HCT116 (cell line): Measurements from ENCODE around the gene GIT2.

Source experiments
- ATF3 ChIP-seq: IDR thresholded peaks from 2 replicates; pipeline ENCODE4 v1.6.1; 2012
- CEBPB ChIP-seq: IDR thresholded peaks from 2 replicates; pipeline ENCODE4 v1.6.1; 2012; ENCODE audit warnings: low read depth
- CTCF ChIP-seq, 3 experiments: fragments of 200-600 bp in 1 of 3; sonication (generic) in 1 of 3; IDR thresholded peaks in 2 of 3; conservative IDR thresholded peaks in 1 of 3; 2 replicates each; pipeline ENCODE4 v1.5.1; 2012 to 2017; ENCODE audit warnings: low read depth in 2 of 3, low read length in 2 of 3, antibody characterized with exemption in 1 of 3, borderline replicate concordance in 1 of 3, control low read depth in 1 of 3, mild to moderate bottlenecking in 1 of 3, mixed read lengths in 1 of 3, mixed run types in 1 of 3, moderate library complexity in 1 of 3; ENCODE audit not compliant: insufficient read depth in 1 of 3
- EZH2 ChIP-seq: fragments of 200-600 bp; sonication (generic); IDR thresholded peaks from 2 replicates; pipeline ENCODE4 v1.6.1; 2017; ENCODE audit warnings: antibody characterized with exemption, mixed run types
- EZH2phosphoT487 ChIP-seq: fragments of 200-600 bp; IDR thresholded peaks from 2 replicates; pipeline ENCODE4 v1.6.1; 2018; ENCODE audit warnings: antibody characterized with exemption, borderline replicate concordance
- JUND ChIP-seq: IDR thresholded peaks from 2 replicates; pipeline ENCODE4 v1.6.1; 2012
- POLR2A ChIP-seq: IDR thresholded peaks from 2 replicates; pipeline ENCODE4 v1.7.0; 2011; ENCODE audit warnings: borderline replicate concordance; ENCODE audit not compliant: insufficient read depth, insufficient read length; ENCODE audit errors: extremely low read depth
- POLR2AphosphoS5 ChIP-seq: IDR thresholded peaks from 2 replicates; pipeline ENCODE4 v1.6.1; 2011; ENCODE audit warnings: mild to moderate bottlenecking, low read depth, low read length, moderate library complexity
- RAD21 ChIP-seq: IDR thresholded peaks from 2 replicates; pipeline ENCODE4 v1.6.1; 2012; ENCODE audit warnings: low read depth, mild to moderate bottlenecking
- REST ChIP-seq: IDR thresholded peaks from 2 replicates; pipeline ENCODE4 v1.6.1; 2012; ENCODE audit warnings: low read depth
- TCF7L2 ChIP-seq: IDR thresholded peaks from 2 replicates; pipeline ENCODE4 v1.7.0; 2011; ENCODE audit warnings: borderline replicate concordance, inconsistent platforms; ENCODE audit not compliant: insufficient read depth, insufficient read length; ENCODE audit errors: extremely low read depth
- YY1 ChIP-seq: IDR thresholded peaks from 2 replicates; pipeline ENCODE4 v1.6.1; 2011; ENCODE audit warnings: low read length, low read depth, moderate library complexity, mild to moderate bottlenecking; ENCODE audit not compliant: insufficient replicate concordance; ENCODE audit errors: extremely low read depth
- ZBTB33 ChIP-seq: IDR thresholded peaks from 2 replicates; pipeline ENCODE4 v1.6.1; 2011; ENCODE audit warnings: mild to moderate bottlenecking, low read length, moderate library complexity; ENCODE audit not compliant: insufficient replicate concordance; ENCODE audit errors: extremely low read depth
- ZNF274 ChIP-seq: fragments of 200-500 bp; sonication (Bioruptor generic); IDR thresholded peaks from 2 replicates; pipeline ENCODE4 v1.6.1; 2014; ENCODE audit warnings: mild to moderate bottlenecking, low read depth, low read length, inconsistent platforms

GRCh38 chr12:110012137-110012536 lies 16.0 kb upstream of the GIT2 start:
- TF ChIP-seq POLR2AphosphoS5, result no peak
- TF ChIP-seq POLR2A, result no peak
- no peak for TF ChIP-seq YY1
- no peak for TF ChIP-seq CTCF (IDR thresholded peaks at IDR 0.05 in 2 of 3, conservative IDR thresholded peaks at IDR 0.05 in 1 of 3; ENCODE audit: borderline replicate concordance in 1 of 3, insufficient read depth in 1 of 3, low read depth in 2 of 3, low read length in 2 of 3)
- TF ChIP-seq CEBPB, result no peak
- TF ChIP-seq TCF7L2, result no peak
- no peak for TF ChIP-seq ZBTB33
- no peak for TF ChIP-seq EZH2
- no peak for TF ChIP-seq JUND
- no peak for TF ChIP-seq ATF3
- TF ChIP-seq EZH2phosphoT487, result no peak
- TF ChIP-seq ZNF274, result no peak
- TF ChIP-seq REST, result no peak
- TF ChIP-seq RAD21, result no peak
